ENCODE results near the gene MTMR8. TPM values are rescaled to one million over a fixed set of nuclear protein-coding genes. Genes with fewer than 3 reads are reported as not detected.
"Not testable (repeated sequence)": the region's sequence is repeated elsewhere in the genome, so short reads cannot be mapped to it uniquely, and the experiment has no call there.

The MTMR8 gene
- 0.28 and 1.7 TPM in 2 replicates for polyA plus RNA-seq (2014; cell fraction: cytosol; rRNA removed)
- 0.37 and 0.51 TPM in 2 replicates for polyA plus RNA-seq (2014; cell fraction: nucleus; rRNA removed)

DNA sequence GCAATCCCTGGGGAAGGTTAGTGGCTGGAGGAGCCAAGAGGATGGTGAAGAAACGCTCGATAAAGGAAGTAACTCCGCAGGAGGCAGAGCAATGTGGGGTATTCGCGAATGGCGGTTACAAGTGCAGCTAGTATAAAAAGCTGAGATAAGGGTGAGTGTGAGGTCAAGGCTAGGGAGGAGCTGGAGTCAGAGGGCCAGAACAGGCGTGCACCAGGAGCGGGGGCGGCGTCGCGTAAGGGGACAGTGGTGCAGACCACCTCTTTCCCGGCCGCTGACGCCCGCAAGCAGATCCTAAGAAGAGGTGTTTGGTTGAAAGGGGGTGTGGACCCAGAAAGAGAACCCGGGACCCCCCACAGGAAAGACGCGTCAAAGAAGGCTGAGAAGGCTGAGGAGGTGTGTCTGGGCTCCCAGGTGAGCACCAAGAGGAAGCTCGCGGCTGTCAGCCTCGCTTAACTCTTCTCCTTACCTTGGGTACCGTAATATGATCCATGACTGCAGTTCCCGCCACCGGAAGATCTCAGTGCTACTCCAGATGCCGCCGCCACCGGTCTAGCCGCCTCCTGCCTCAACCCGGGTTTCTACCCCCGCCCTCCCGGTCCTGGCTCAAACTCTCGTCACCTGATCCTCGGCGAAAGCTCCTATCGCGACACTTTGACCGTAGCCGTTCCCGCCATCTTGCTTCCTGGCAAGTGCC is at the start of gene MTMR8:
MTMR8 (minus strand) TSS at position 579 of the 694 bp plus-strand sequence; CDS start at position 490, 89 bp downstream.
- peak; percentile 81 for DNase-seq (ENCODE audit: low spot score)

DNA sequence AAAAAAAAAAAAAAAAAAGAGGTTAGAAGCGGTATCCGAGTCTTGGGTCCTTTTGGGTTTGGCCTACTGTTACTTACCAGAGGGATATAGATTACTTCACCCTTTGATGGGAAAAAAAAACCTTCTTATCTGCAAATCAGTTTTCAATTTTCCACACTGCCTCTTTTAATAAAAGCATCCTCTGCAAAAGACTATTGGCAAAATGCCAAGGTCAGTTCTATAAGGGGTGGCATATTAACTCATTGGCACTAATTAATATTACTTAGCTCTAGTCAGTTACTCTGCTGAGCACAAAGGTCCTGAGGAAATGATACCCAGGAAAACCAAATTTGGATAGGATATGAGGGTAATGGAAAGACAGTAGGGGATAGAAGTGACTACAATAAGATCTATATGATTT is 44.3 kb upstream of the MTMR8 start:
- no peak for DNase-seq (ENCODE audit: low spot score)

DNA sequence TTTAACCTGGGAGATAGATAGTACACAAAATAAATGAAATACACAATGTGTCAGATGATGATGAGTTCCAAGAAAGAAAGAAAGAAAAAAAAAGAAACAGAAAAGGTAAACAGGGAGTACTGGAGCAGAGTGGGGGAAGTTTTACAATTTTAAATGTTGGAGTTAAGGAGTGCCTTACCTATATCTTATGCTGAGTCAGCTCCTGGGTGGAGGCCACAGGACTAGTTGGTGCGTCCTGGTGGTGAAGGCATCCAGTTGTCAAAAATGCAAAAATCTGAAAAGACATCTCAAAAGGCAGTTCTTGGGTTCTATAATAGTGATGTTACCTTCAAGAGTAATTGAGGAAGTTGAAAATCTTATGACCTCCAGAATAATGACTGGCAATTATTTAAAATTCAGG is 42.4 kb upstream of the MTMR8 start:
- no peak for DNase-seq (ENCODE audit: low spot score)

DNA sequence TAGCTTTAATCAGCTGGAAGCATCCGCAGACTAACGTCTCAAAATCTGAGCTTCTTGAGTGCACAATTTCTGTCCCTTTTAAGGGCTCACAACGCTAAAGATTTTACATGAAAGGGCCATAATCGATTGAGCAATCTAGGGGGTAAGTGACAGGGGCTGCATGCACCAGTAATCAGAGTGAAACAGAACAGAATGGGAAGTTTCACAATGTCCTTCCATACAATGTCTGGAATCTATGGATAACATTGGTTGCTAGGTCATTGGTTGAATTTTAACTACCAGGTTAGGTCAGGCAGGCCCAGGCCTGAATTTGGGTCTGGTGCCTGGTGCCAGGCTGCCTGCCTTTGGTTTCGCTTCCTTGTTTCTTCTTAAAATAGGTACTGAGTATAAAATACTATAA is 42.0 kb upstream of the MTMR8 start:
- no peak for DNase-seq (ENCODE audit: low spot score)

DNA sequence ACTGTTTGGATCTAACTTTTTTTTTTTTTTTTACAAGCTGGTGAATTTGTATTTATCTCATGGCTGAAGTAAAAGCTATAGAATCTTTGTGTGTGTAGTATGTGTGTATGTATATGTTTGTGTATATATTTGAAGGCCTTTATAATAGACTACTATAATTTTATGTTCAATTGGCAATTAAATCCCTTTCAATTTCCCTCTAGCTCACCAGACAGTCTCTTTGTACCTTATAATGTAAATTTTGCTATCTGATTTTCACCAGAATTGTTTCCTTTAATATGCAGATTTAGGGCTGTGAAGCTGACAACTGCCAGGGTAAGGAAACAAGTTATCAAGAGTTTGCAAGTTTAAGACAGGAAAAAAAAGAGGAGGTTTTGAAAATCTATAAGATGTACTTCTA is 33.1 kb upstream of the MTMR8 start:
- no peak for DNase-seq (ENCODE audit: low spot score)

DNA sequence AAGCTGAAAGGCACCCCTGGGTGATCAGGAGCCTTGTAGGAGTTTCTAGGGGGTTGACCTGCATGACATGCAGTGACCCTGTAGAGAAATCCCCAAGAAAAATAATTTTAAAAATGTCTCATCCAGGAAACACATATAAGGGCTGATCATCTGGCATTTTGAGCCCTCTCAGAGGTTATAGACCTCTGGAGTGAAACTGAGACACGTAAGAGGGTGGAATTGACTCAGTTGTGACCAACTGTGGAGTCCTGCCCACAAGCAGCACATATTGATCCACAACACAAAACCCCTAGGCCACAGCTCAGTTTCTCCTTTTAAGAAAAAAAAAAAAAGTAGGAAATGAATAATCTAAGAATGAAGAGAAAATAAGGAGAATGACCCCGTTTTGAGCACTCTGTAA is 32.5 kb upstream of the MTMR8 start:
- DNase-seq (ENCODE audit: low spot score): no peak

DNA sequence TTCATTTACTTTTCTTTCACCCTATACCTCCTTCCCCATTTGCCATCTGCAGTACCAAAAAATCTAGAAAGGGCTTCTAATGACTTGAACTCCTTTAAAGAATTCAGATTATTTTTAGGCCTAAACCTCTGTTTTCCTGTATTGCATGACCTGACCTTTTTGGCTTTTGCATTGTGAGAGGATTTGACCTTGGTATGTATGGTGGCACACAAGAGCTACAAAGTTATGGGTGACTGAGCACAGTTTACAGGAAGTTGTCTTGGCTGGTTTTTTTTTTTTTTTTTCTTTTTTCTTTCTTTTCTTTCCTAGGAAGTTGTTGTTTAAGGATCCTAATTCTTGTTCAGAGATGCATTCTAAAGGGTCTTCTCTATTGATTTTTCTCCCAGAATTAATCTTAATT is 32.0 kb upstream of the MTMR8 start:
- DNase-seq (ENCODE audit: low spot score): no peak

DNA sequence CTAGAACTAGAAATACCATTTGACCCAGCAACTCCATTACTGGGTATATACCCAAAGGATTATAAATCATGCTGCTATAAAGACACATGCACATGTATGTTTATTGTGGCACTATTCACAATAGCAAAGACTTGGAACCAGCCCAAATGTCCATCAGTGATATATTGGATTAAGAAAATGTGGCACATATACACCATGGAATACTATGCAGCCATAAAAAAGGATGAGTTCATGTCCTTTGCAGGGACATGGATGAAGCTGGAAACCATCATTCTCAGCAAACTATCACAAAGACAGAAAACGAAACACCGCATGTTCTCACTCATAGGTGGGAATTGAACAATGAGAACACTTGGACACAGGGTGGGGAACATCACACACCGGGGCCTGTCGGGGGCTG is 14.5 kb upstream of the MTMR8 start:
- not testable (repeated sequence) for DNase-seq (ENCODE audit: low spot score)

DNA sequence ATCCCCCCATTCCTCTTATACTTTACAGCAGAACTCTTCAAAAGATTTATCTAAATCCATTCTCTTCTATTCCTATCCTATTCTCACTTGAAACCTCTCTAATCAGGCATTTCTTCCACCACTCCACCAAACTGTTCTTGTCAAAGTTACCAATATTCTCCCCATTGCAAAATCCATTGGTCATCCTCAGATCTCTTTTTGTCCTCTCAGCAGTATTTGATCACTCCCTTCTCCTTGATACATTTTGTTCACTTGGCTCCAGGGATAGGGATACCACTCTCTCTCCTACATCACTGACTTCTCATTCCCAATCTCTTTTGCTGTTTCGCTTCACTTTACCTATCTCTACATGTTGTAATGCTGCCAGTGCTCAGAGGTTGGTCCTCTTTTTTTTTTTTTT is 2.8 kb upstream of the MTMR8 start:
- DNase-seq (ENCODE audit: low spot score): no peak

DNA sequence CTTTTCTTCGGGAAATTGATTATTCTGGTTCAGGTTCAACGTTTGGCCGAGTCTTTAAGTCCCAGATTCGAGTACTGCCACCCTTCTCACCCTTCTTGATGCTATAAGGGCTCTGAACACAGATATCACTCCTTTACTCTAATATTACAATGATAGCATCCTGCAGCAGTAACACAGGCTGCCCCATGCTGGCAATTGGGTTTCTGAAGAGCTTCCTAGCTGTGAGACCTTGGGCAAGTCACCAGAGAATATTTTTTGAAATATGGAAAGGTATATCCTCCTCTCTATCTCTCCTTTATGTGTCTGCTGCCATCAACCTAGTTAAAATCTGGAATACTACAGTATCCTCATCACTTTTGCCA is 297 bp upstream of the MTMR8 start:
- DNase-seq (ENCODE audit: low spot score): no peak

DNA sequence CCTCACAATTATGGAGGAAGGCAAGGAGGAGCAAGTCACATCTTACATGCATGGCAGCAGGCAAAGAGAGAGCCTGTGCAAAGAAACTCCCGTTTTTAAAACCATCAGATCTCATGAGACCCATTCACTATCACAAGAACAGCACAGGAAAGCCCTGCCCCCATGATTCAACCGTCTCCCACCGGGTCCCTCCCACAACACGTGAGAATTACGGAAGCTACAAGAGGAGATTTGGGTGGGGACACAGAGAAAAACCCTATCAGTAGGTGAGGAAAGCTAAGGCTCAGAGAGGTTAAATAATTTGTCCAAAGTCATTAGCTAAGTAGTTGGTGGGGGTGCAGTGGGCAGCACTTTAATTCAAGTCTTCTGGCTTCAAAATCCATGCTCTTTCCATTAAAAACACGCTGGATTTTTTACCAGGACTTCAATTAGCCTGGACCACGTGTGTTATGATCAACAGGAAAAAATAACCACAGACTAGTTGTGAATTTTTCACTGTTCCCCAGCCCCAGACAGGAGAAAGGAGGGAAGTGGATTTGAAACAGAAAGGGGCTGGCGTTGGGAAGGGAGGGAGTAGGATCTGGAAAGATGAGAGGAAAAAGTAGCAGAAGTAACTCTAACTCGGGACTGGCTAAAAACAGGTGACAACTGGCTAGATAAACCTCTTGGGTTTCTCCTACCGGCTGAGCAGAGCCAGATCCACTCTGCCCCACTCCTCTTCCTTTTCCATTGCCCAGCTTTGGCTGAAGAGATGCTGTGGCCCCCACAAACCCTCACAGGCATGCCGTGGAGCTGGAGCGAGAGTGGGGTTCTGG is 986 bp downstream of the MTMR8 start:
- peak; percentile 30 for DNase-seq (ENCODE audit: low spot score)

DNA sequence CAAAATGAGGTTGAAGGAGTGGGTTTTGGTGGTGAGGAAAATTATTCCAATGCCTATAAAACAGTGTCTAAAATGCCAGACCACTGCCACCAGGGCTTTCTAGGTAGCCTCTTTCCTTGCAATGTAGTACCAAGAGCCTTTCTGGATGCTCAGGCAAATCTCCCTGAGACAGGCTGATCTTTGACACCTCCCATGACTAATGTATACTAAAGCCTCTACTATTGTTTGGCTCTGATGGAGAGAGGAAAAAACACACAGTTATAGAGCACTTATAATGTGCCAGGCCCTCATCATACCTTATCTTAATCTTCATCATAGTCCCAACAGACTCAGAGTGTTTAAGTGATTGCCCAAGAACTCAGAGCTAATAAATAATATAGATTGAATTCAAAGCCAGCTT is 5.8 kb downstream of the MTMR8 start:
- peak; percentile 7 for DNase-seq (ENCODE audit: low spot score)

DNA sequence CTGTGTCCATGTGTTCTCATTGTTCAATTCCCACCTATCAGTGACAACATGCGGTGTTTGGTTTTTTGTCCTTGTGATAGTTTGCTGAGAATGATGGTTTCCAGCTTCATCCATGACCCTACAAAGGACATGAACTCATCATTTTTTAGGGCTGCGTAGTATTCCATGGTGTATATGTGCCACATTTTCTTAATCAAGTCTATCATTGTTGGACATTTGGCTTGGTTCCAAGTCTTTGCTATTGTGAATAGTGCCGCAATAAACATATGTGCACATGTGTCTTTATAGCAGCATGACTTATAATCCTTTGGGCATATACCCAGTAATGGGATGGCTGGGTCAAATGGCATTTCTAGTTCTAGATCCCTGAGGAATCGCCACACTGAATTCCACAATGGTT is 14.5 kb downstream of the MTMR8 start:
- not testable (repeated sequence) for DNase-seq (ENCODE audit: low spot score)

DNA sequence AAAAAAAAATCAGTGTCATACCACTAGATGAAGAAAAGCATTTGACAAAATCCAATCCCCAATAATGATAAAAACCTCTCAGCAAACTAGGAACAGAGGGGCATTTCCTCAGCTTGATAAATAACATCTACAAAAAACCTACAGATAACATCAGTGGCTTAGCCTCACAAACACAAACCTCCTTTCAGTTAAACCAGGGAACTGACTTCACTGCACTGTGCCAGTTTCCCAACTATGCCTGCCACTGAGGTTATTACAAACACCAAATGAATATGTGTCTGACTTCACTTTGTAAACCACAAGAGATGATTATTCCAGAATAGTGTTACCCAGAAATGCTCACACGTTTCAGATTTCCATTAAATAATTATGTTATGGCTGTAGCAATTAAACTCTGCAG is 15.3 kb downstream of the MTMR8 start:
- DNase-seq (ENCODE audit: low spot score): no peak

DNA sequence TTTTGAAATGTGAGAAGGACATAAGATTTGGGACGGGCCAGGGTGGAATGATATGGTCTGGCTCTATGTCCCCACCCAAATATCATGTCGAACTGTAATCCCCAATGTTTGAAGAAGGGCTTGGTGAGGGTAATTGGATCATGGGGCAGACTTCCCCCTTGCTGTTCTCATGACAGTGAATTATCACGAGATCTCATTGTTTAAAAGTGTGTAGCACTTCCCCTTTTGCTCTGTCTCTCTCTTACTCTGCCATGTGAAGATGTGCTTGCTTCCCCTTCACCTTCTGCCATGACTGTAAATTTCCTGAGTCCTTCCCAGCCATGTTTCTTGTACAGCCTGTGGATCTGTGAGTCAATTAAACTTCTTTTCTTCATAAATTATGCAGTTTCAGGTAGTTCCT is 17.5 kb downstream of the MTMR8 start:
- no peak for DNase-seq (ENCODE audit: low spot score)

DNA sequence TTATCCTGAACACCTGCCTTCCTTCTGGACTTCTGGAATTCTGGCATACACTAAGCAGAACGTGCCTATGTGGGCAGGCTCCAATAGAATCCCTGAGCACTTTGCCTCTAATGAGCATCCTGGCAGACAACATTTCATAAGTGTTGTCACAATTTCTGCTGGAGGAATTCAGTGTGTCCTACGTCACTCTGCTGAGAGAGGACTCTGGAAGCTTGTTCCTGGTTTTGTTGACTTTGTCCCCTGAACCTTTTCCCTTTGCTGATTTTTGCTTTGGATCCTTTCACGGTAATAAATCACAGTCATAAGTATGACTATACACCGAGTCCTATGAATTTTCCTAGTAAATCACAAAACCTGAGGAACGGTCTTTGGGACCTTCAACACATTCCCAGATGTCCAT is 43.2 kb downstream of the MTMR8 start:
- DNase-seq (ENCODE audit: low spot score): no peak

DNA sequence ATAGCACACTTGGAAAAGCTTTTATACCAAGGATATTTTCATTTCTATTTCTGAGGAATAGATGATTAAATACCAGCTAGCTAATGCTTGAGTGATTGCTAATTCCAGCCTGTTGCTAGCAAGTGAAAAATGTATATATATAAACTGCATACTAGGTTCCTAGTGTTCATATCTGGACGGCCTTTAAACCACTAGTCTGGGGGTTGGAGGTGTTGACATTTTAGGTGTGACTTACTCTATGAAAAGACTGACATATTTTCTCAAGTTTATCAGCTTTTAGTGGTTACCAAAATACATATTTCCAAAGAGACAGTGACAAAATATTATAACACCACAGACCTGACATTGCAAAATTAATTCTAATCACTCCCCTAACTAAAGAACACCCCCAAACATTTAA is 44.7 kb downstream of the MTMR8 start:
- no peak for DNase-seq (ENCODE audit: low spot score)

DNA sequence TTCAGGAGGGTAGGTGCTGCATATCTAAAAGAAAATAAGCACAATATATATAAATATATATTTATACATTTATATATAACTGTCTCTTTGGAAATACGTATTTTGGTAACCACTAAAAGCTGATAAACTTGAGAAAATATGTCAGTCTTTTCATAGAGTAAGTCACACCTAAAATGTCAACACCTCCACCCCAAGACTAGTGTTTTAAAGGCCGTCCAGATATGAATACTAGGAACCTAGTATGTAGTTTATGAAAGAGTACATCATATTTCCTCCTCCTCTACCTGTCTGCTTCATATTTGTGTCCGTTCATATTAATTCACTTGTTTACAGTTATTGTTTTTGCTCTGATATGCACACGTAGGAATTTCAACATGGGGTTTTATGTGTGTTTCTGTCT is 45.2 kb downstream of the MTMR8 start:
- DNase-seq (ENCODE audit: low spot score): no peak

DNA sequence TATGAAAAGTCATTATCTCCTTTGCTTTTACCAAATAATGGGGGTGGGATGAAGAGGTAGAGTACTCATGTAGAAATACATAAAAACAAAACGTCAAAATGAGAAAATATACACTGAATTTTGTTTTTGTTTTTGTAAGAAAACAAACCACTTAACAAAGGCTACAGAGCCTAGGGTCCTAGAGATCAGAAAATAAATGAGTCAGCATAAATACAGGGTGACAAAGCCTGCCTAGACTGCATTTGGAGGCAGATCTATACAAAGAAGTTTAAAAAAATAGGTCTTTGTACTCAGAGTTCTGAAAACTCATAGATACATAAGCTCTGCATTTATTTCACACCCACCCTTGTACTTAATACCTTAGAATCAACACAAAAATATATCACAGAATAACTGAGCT is 52.4 kb downstream of the MTMR8 start:
- DNase-seq (ENCODE audit: low spot score): no peak

DNA sequence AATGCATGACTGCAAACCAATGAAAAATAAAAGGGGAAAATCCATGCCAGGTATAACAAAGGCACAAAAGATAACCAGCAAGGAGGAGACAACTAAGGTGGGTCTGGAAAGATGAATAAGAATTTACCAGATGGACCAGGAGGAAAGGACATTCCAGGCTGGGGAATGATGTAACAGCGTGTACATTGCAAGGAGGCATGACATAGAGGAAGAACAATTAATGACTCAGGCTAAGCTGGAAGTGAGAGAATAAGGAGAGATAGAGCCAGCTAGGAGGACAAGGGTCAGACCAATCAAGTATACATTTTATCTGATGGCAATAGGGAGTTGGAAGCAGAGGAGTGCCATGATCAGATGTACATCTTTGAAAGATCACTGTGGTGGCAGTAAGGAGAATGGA is 57.0 kb downstream of the MTMR8 start:
- no peak for DNase-seq (ENCODE audit: low spot score)

DNA sequence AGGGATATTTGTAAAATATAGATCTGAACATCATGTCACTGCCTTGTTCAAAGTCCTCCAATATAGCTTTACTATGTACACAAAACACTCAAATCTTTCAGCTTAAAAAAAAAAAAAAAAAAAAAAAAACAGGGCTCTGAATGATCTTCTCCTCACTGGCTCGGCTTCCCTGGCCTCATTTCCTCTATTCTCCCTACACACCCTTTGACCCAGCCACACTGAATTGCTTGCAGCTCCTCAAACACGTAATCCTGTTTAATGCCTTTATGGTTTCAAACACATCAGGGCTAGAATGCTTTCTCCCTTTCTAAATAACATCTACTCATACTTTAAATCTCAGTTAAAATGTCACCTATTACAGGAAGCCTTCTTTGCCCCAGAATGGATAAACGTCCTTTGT is 60.8 kb downstream of the MTMR8 start:
- DNase-seq (ENCODE audit: low spot score): no peak

DNA sequence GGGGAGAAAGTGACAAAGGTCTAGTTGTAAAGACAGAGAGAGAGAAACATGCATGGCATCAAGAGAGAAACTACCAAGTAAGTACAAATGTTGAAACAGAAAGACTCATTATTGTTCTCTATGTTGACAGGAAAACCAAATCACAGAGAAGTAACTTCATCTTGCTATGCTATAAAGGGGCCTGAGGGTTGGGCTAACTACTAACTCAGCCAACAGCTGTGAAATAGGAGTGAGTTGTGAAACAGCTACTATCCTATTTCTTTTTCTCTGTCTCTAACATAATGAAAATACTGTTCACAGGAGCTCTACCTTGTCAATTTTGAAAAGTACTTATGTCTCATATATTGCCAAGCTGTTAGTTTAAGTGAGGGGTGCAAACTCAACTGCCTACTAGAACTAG is 65.0 kb downstream of the MTMR8 start:
- no peak for DNase-seq (ENCODE audit: low spot score)

DNA sequence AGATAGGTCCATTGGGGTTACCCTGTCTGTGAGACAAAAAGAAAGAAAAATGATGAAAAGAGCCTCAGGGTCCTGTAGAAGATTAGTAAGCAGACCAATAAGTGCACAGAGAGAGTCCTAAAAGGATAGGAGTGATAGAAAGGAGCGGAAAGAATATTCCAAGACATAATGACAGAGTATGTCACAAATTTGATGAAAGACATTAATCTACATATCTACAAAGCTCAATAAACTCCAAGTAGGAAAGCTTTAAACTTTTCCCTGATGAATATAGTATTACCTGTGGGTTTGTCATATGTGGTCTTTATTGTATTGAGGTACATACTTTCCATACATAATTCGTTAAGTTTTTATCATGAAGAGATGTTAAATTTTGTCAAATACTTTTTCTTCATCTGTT is 73.7 kb downstream of the MTMR8 start:
- no peak for DNase-seq (ENCODE audit: low spot score)
